ENCODE results near the gene ARX.

Gene ARX

DNA sequence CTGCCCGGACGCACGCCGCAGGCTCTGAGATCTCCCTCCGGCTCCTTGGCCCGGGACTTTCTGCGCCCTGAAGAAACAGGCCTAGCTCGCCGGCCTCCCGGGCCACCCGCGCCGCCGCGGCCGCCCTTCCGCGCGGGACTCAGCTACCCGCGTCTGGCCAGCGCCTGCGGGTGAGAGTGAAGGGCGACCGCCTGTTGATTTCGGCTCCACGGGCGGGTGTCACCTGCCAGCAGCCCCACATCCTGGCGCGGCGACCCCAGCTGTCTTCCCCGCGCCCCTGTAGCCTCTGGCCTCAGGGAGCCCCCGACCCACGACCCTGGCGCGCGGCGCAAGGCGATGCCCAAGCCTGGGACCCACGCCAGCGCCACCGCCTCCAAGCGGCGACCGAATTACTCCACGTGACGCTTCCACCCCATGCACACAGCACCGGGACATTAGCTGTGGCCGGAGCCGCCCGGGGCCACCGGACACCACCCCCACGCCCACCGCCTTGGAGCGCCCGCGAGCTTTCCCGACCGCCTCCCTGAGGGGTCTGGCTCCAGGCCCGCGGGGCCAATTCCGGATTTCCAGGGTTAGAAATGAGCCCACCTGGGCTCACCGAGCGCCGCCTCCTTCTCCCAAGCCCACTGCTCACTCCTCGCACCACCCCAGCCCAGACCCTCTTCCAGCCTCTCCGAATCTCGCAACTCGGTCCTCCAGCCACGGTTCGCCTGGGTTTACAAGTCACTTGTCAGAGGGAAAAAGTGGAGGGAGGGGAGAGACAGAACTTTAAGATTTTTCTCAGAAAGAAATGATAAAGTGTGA lies 10.2 kb downstream of the ARX start:
- Histone ChIP-seq H3K4ac (ENCODE audit: low read depth, low read length) (no peak overlapping the region), H2AK5ac (ENCODE audit: low read length) (no peak overlapping the region), H3K79me1 (ENCODE audit: low read length) (no peaks in the 10 kb centered on the region), H4K5ac (ENCODE audit: low read length) (no peak overlapping the region), H4K8ac (ENCODE audit: low read depth, low read length) (no peak overlapping the region), H3K36me3 (ENCODE audit: control insufficient read depth, insufficient read depth, low read length) (no peaks in the 10 kb centered on the region), H3K4me3 (ENCODE audit: low read length) (no peak overlapping the region), H3K23ac (ENCODE audit: low read length) (no peak overlapping the region), H3K9ac (ENCODE audit: low read length) (no peak overlapping the region), H2BK120ac (ENCODE audit: low read depth, low read length) (no peak overlapping the region), H3K27me3 (ENCODE audit: insufficient read depth, low read length, poor library complexity) (peaks cover 54% of the 10 kb centered on the region), H3K4me2 (ENCODE audit: low read length) (no peak overlapping the region), H3K79me2 (ENCODE audit: control insufficient read depth, insufficient read depth, low read length) (no peaks in the 10 kb centered on the region), H3K56ac (ENCODE audit: low read length) (no peak overlapping the region), H3K27ac (ENCODE audit: low read depth, low read length) (no peak overlapping the region), H2BK15ac (replicated peaks; ENCODE audit: low read depth) (no peak overlapping the region), H3K4me1 (ENCODE audit: control insufficient read depth, low read depth, low read length) (no peaks in the 10 kb centered on the region), H3K18ac (ENCODE audit: low read length) (no peak overlapping the region), H2BK5ac (ENCODE audit: low read length) (no peak overlapping the region)
- DNase-seq: no peak
- WGBS (ENCODE audit: extremely low coverage, insufficient coverage, low lambda C conversion rate): no CpG with 5 or more reads among the region's 72 CpGs

- Histone ChIP-seq H2BK5ac (ENCODE audit: low read length) (no peak overlapping the region), H4K8ac (ENCODE audit: low read depth, low read length) (no peak overlapping the region), H3K79me1 (ENCODE audit: low read length) (no peaks in the 10 kb centered on the region), H3K36me3 (ENCODE audit: control insufficient read depth, insufficient read depth, low read length) (no peaks in the 10 kb centered on the region), H3K27ac (ENCODE audit: low read depth, low read length) (no peak overlapping the region), H2AK5ac (ENCODE audit: low read length) (no peak overlapping the region), H3K56ac (ENCODE audit: low read length) (no peak overlapping the region), H3K79me2 (ENCODE audit: control insufficient read depth, insufficient read depth, low read length) (no peaks in the 10 kb centered on the region), H3K23ac (ENCODE audit: low read length) (no peak overlapping the region), H3K4ac (ENCODE audit: low read depth, low read length) (no peak overlapping the region), H3K4me3 (ENCODE audit: low read length) (no peak overlapping the region), H3K9ac (ENCODE audit: low read length) (no peak overlapping the region), H3K27me3 (ENCODE audit: insufficient read depth, low read length, poor library complexity) (peaks cover 50% of the 10 kb centered on the region), H3K4me2 (ENCODE audit: low read length) (no peak overlapping the region), H2BK15ac (replicated peaks; ENCODE audit: low read depth) (no peak overlapping the region), H3K4me1 (ENCODE audit: control insufficient read depth, low read depth, low read length) (no peaks in the 10 kb centered on the region), H4K5ac (ENCODE audit: low read length) (no peak overlapping the region), H3K18ac (ENCODE audit: low read length) (no peak overlapping the region), H2BK120ac (ENCODE audit: low read depth, low read length) (no peak overlapping the region)
- no peak for DNase-seq
- no CpG with 5 or more reads among the region's 23 CpGs for WGBS (ENCODE audit: extremely low coverage, insufficient coverage, low lambda C conversion rate)
Measured at GRCh38 chrX:25005034-25005381, 10.8 kb downstream of the ARX start.

GRCh38 chrX:25004485-25005032 lies 11.2 kb downstream of the ARX start:
- DNase-seq: no peak

GRCh38 chrX:25004040-25004439 lies 11.7 kb downstream of the ARX start:
- no CpG with 5 or more reads among the region's 10 CpGs for WGBS (ENCODE audit: extremely low coverage, insufficient coverage, low lambda C conversion rate)
- Histone ChIP-seq H3K9ac (ENCODE audit: low read length) (no peak overlapping the region), H2BK15ac (replicated peaks; ENCODE audit: low read depth) (no peak overlapping the region), H3K79me2 (ENCODE audit: control insufficient read depth, insufficient read depth, low read length) (no peaks in the 10 kb centered on the region), H3K27me3 (ENCODE audit: insufficient read depth, low read length, poor library complexity) (peaks cover 41% of the 10 kb centered on the region), H4K8ac (ENCODE audit: low read depth, low read length) (no peak overlapping the region), H3K23ac (ENCODE audit: low read length) (no peak overlapping the region), H2BK5ac (ENCODE audit: low read length) (no peak overlapping the region), H3K27ac (ENCODE audit: low read depth, low read length) (no peak overlapping the region), H3K4me3 (ENCODE audit: low read length) (no peak overlapping the region), H3K4me1 (ENCODE audit: control insufficient read depth, low read depth, low read length) (no peaks in the 10 kb centered on the region), H2AK5ac (ENCODE audit: low read length) (no peak overlapping the region), H3K79me1 (ENCODE audit: low read length) (no peaks in the 10 kb centered on the region), H3K18ac (ENCODE audit: low read length) (no peak overlapping the region), H4K5ac (ENCODE audit: low read length) (no peak overlapping the region), H3K4ac (ENCODE audit: low read depth, low read length) (no peak overlapping the region), H3K36me3 (ENCODE audit: control insufficient read depth, insufficient read depth, low read length) (no peaks in the 10 kb centered on the region), H3K4me2 (ENCODE audit: low read length) (no peak overlapping the region), H2BK120ac (ENCODE audit: low read depth, low read length) (no peak overlapping the region), H3K56ac (ENCODE audit: low read length) (no peak overlapping the region)
- DNase-seq: no peak

More at GRCh38 chrX:25004485-25005032, 11.2 kb downstream of the ARX start:
- no peak overlapping the region for H2BK5ac ChIP-seq (ENCODE audit: low read length)
- H3K4me3 ChIP-seq (ENCODE audit: low read length): no peak overlapping the region
- H2AK5ac ChIP-seq (ENCODE audit: low read length): no peak overlapping the region
- H2BK15ac ChIP-seq (replicated peaks; ENCODE audit: low read depth): no peak overlapping the region
- H3K79me1 ChIP-seq (ENCODE audit: low read length): no peaks in the 10 kb centered on the region
- H3K18ac ChIP-seq (ENCODE audit: low read length): no peak overlapping the region
- no peaks in the 10 kb centered on the region for H3K4me1 ChIP-seq (ENCODE audit: control insufficient read depth, low read depth, low read length)
- H3K4me2 ChIP-seq (ENCODE audit: low read length): no peak overlapping the region
- no CpG with 5 or more reads among the region's 59 CpGs for WGBS (ENCODE audit: extremely low coverage, insufficient coverage, low lambda C conversion rate)
- H3K4ac ChIP-seq (ENCODE audit: low read depth, low read length): no peak overlapping the region
- no peak overlapping the region for H2BK120ac ChIP-seq (ENCODE audit: low read depth, low read length)
- H3K27ac ChIP-seq (ENCODE audit: low read depth, low read length): no peak overlapping the region
- no peak overlapping the region for H3K9ac ChIP-seq (ENCODE audit: low read length)
- no peaks in the 10 kb centered on the region for H3K36me3 ChIP-seq (ENCODE audit: control insufficient read depth, insufficient read depth, low read length)
- no peak overlapping the region for H3K23ac ChIP-seq (ENCODE audit: low read length)
- H3K79me2 ChIP-seq (ENCODE audit: control insufficient read depth, insufficient read depth, low read length): no peaks in the 10 kb centered on the region
- H3K27me3 ChIP-seq (ENCODE audit: insufficient read depth, low read length, poor library complexity): peaks cover 46% of the 10 kb centered on the region
- no peak overlapping the region for H4K5ac ChIP-seq (ENCODE audit: low read length)
- peak overlapping the region; percentile 2 for H3K56ac ChIP-seq (ENCODE audit: low read length)
- H4K8ac ChIP-seq (ENCODE audit: low read depth, low read length): no peak overlapping the region

DNA sequence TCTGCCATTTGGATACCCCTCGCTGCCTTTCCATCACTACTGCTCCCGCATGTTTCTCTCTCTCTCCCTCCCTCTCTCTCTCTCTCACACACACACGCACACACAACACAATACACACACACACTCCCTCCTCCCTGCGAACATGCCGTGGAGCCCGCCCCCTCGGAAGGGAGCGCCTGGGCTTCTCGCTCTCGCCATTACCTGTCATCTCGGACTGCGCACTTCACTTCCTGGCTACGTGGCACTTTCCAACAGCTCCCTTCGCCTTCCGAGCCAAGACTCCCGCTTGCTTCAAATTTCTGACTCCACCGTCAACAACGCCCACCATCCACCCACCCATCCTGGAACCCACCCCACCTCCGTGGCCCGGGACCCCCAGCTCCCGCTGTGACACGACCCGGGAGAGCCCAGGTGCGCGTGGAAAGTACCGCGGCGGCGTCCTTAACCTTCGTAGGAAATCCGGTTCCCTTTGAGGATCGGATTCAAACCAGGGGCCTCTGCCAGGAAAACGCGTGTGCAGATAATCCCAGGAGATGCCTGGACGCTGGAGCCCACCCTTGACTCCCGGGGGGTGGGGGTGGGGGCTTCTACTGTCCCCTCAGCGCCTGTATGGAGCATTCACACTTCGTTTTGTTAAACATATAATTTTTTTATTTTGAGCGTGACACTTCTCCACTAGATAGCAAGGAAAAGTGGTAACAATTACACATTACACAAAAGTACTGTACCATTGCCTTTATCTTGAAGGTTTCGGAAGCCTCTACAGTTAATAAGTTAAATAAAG lies 12.5 kb downstream of the ARX start:
- Histone ChIP-seq H2AK5ac (ENCODE audit: low read length) (no peak overlapping the region), H3K4me2 (ENCODE audit: low read length) (peak overlapping the region; percentile 30), H2BK5ac (ENCODE audit: low read length) (no peak overlapping the region), H2BK120ac (ENCODE audit: low read depth, low read length) (no peak overlapping the region), H3K27ac (ENCODE audit: low read depth, low read length) (no peak overlapping the region), H3K36me3 (ENCODE audit: control insufficient read depth, insufficient read depth, low read length) (no peaks in the 10 kb centered on the region), H3K4ac (ENCODE audit: low read depth, low read length) (no peak overlapping the region), H3K23ac (ENCODE audit: low read length) (no peak overlapping the region), H3K9ac (ENCODE audit: low read length) (no peak overlapping the region), H4K5ac (ENCODE audit: low read length) (no peak overlapping the region), H3K79me1 (ENCODE audit: low read length) (no peaks in the 10 kb centered on the region), H4K8ac (ENCODE audit: low read depth, low read length) (no peak overlapping the region), H3K4me1 (ENCODE audit: control insufficient read depth, low read depth, low read length) (no peaks in the 10 kb centered on the region), H3K27me3 (ENCODE audit: insufficient read depth, low read length, poor library complexity) (peaks cover 37% of the 10 kb centered on the region), H3K4me3 (ENCODE audit: low read length) (no peak overlapping the region), H3K79me2 (ENCODE audit: control insufficient read depth, insufficient read depth, low read length) (no peaks in the 10 kb centered on the region), H3K56ac (ENCODE audit: low read length) (no peak overlapping the region), H2BK15ac (replicated peaks; ENCODE audit: low read depth) (no peak overlapping the region), H3K18ac (ENCODE audit: low read length) (no peak overlapping the region)
- WGBS (ENCODE audit: extremely low coverage, insufficient coverage, low lambda C conversion rate): no CpG with 5 or more reads among the region's 40 CpGs
- peak; percentile 80 for DNase-seq
